H1 (cell line): ENCODE measurements around the gene TBPL2. TPM values are rescaled to one million over a fixed set of nuclear protein-coding genes. Genes with fewer than 3 reads are reported as not detected.

ENCODE experiments used
- CTCF ChIA-PET: fragments of 300-600 bp; sonication (Branson Sonifier 250); formaldehyde crosslinking; loops from one replicate; lab custom pipeline; 2021; ENCODE audit not compliant: partially characterized antibody; lab: Charles Lee
- POLR2A ChIA-PET: fragments of 300-600 bp; sonication (Branson Sonifier 250); formaldehyde crosslinking; loops from one replicate; lab custom pipeline; 2021; ENCODE audit warnings: inconsistent platforms; ENCODE audit not compliant: partially characterized antibody; lab: Charles Lee
- DNase-seq, 2 experiments: peaks; one replicate each; pipeline versions ENCODE4 v3.0.0 to v3.0.0-alpha.2; 2010 to 2022; ENCODE audit warnings: low spot score in 2 of 2, low read depth in 1 of 2, mixed read lengths in 1 of 2
- FAIRE-seq: peaks from 2 replicates; lab custom pipeline; 2011; peaks lifted over from hg19 to GRCh38; lab: Jason Lieb, UNC
- H2AFZ ChIP-seq: 2 replicates; pipeline ENCODE4 v1.8.1; 2012; ENCODE audit warnings: low read length, inconsistent platforms
- H2AK5ac ChIP-seq: 2 replicates; pipeline ENCODE4 v1.6.1; 2013; ENCODE audit warnings: low read depth, low read length
- H2BK120ac ChIP-seq: replicated peaks from 2 replicates; pipeline ENCODE3; 2013; ENCODE audit warnings: low read depth, low read length, inconsistent platforms
- H2BK12ac ChIP-seq: 2 replicates; pipeline ENCODE4 v1.6.1; 2013; ENCODE audit warnings: low read depth, low read length
- H2BK15ac ChIP-seq: 2 replicates; pipeline ENCODE4 v1.6.1; 2013; ENCODE audit warnings: low read length
- H2BK20ac ChIP-seq: 2 replicates; pipeline ENCODE4 v1.6.1; 2013; ENCODE audit warnings: low read length
- H2BK5ac ChIP-seq: 2 replicates; pipeline ENCODE4 v1.6.1; 2013; ENCODE audit warnings: low read depth, low read length
- H3K14ac ChIP-seq: 2 replicates; pipeline ENCODE4 v1.6.1; 2013; ENCODE audit warnings: inconsistent platforms; ENCODE audit not compliant: insufficient read length
- H3K18ac ChIP-seq: 2 replicates; pipeline ENCODE4 v1.6.1; 2013; ENCODE audit warnings: low read length; ENCODE audit errors: extremely low read depth
- H3K23ac ChIP-seq: 2 replicates; pipeline ENCODE4 v1.6.1; 2013; ENCODE audit warnings: inconsistent platforms; ENCODE audit not compliant: insufficient read length
- H3K23me2 ChIP-seq: 2 replicates; pipeline ENCODE4 v1.6.1; 2013; ENCODE audit warnings: low read depth, low read length
- H3K27ac ChIP-seq: 2 replicates; pipeline ENCODE4 v1.6.1; 2011; ENCODE audit warnings: low read depth, low read length, inconsistent platforms
- H3K27me3 ChIP-seq, 4 experiments: replicated peaks in 1 of 4; 1 replicate in 1 of 4; 2 replicates in 3 of 4; pipeline versions ENCODE4 v1.6.1 to v1.8.1; 2011 to 2013; ENCODE audit warnings: low read length in 3 of 4, mild to moderate bottlenecking in 3 of 4, inconsistent platforms in 2 of 4, mixed read lengths in 2 of 4, moderate library complexity in 1 of 4; ENCODE audit not compliant: control insufficient read depth in 3 of 4, insufficient read depth in 3 of 4; ENCODE audit errors: extremely low read depth in 1 of 4
- H3K36me3 ChIP-seq, 4 experiments: 2 replicates each; pipeline versions ENCODE4 v1.6.1 to v1.8.1; 2011 to 2013; ENCODE audit warnings: mild to moderate bottlenecking in 4 of 4, low read length in 3 of 4, moderate library complexity in 2 of 4, control low read depth in 1 of 4, inconsistent platforms in 1 of 4; ENCODE audit not compliant: insufficient read depth in 4 of 4, control insufficient read depth in 2 of 4
- H3K4ac ChIP-seq: replicated peaks from 2 replicates; pipeline ENCODE3; 2013; ENCODE audit warnings: low read length, low read depth, mixed read lengths, inconsistent platforms; ENCODE audit not compliant: insufficient read length
- H3K4me1 ChIP-seq, 4 experiments: replicated peaks in 1 of 4; 1 replicate in 1 of 4; 2 replicates in 3 of 4; pipeline versions ENCODE4 v1.6.1 to v1.8.1; 2011 to 2013; ENCODE audit warnings: low read length in 3 of 4, inconsistent platforms in 2 of 4, mixed read lengths in 1 of 4; ENCODE audit not compliant: insufficient read depth in 4 of 4, control insufficient read depth in 3 of 4
- H3K4me2 ChIP-seq, 2 experiments: 2 replicates each; pipeline versions ENCODE4 v1.6.1 to v1.8.1; 2011 to 2013; ENCODE audit warnings: low read depth in 2 of 2, low read length in 2 of 2, control low read depth in 1 of 2, inconsistent platforms in 1 of 2, mild to moderate bottlenecking in 1 of 2; ENCODE audit not compliant: insufficient read depth in 1 of 2
- H3K4me3 ChIP-seq, 4 experiments: fragments of 200-600, 300-600 bp in 1 of 4; sonication (generic), shearing (Covaris generic), sonication (Bioruptor Twin) in 1 of 4; 2 replicates each; pipeline versions ENCODE4 v1.5.1 to v1.8.1; 2011 to 2016; ENCODE audit warnings: low read length in 4 of 4, low read depth in 3 of 4, control low read depth in 2 of 4, inconsistent platforms in 2 of 4, mild to moderate bottlenecking in 2 of 4, mixed read lengths in 1 of 4, moderate library complexity in 1 of 4; ENCODE audit not compliant: insufficient read depth in 2 of 4; ENCODE audit errors: extremely low read depth in 1 of 4
- H3K56ac ChIP-seq: replicated peaks from 2 replicates; pipeline ENCODE3; 2013; ENCODE audit warnings: low read depth, mild to moderate bottlenecking, mixed read lengths, low read length, inconsistent platforms; ENCODE audit not compliant: insufficient read length
- H3K79me1 ChIP-seq: 2 replicates; pipeline ENCODE4 v1.6.1; 2013; ENCODE audit warnings: low read depth, low read length, control low read depth
- H3K79me2 ChIP-seq, 2 experiments: 2 replicates each; pipeline versions ENCODE4 v1.6.1 to v1.8.1; 2012 to 2013; ENCODE audit warnings: low read length in 2 of 2, mild to moderate bottlenecking in 2 of 2, inconsistent platforms in 1 of 2; ENCODE audit not compliant: insufficient read depth in 2 of 2, control insufficient read depth in 1 of 2
- H3K9ac ChIP-seq, 4 experiments: replicated peaks in 1 of 4; 1 replicate in 1 of 4; 2 replicates in 3 of 4; pipeline versions ENCODE4 v1.6.1 to v1.8.1; 2011 to 2013; ENCODE audit warnings: low read depth in 3 of 4, low read length in 3 of 4, control low read depth in 2 of 4, mild to moderate bottlenecking in 2 of 4, moderate library complexity in 2 of 4, inconsistent platforms in 1 of 4; ENCODE audit errors: extremely low read depth in 1 of 4
- H3K9me3 ChIP-seq, 2 experiments: 2 replicates each; pipeline versions ENCODE4 v1.6.1 to v1.8.1; 2012 to 2013; ENCODE audit warnings: mild to moderate bottlenecking in 2 of 2, moderate library complexity in 2 of 2, control low read depth in 1 of 2, inconsistent platforms in 1 of 2, low read depth in 1 of 2, low read length in 1 of 2, mixed read lengths in 1 of 2; ENCODE audit not compliant: insufficient read depth in 2 of 2
- H4K20me1 ChIP-seq, 2 experiments: replicated peaks in 1 of 2; 2 replicates each; pipeline versions ENCODE3 to v1.8.1; 2011 to 2013; ENCODE audit warnings: inconsistent platforms in 2 of 2, low read length in 2 of 2, mild to moderate bottlenecking in 1 of 2; ENCODE audit not compliant: insufficient read depth in 2 of 2, control insufficient read depth in 1 of 2
- H4K5ac ChIP-seq: 2 replicates; pipeline ENCODE4 v1.6.1; 2013; ENCODE audit warnings: low read length, low read depth, mixed read lengths, inconsistent platforms; ENCODE audit not compliant: insufficient read length
- H4K8ac ChIP-seq: 2 replicates; pipeline ENCODE4 v1.8.0; 2013; ENCODE audit warnings: mild to moderate bottlenecking, moderate library complexity, low read length, inconsistent platforms; ENCODE audit not compliant: insufficient read depth; ENCODE audit errors: extremely low read depth
- H4K91ac ChIP-seq: replicated peaks from 2 replicates; pipeline ENCODE3; 2013; ENCODE audit warnings: low read length, mixed read lengths, inconsistent platforms; ENCODE audit not compliant: insufficient read length
- SP4 ChIP-seq: IDR thresholded peaks from 2 replicates; pipeline ENCODE4 v1.6.1; 2012; ENCODE audit warnings: low read length, inconsistent platforms
- WGBS, 2 experiments: shearing (Covaris generic) in 1 of 2; methylation state at CpG; one replicate each; pipeline versions ENCODE4 v1.1.6 to v1.1.7; 2013 to 2015; ENCODE audit warnings: low lambda C conversion rate in 2 of 2, mixed read lengths in 2 of 2, inconsistent platforms in 1 of 2, low coverage in 1 of 2, missing lambda C conversion rate in 1 of 2; ENCODE audit not compliant: insufficient replicate concordance in 2 of 2, insufficient coverage in 1 of 2, insufficient read length in 1 of 2; ENCODE audit errors: extremely low coverage in 1 of 2, missing lambda C conversion rate in 1 of 2; 5-methylcytosine and 5-hydroxymethylcytosine counted together
- polyA plus RNA-seq, 7 experiments: library from polyadenylated mRNA; depleted of rRNA in 3 of 7; stranded (reverse) in 5 of 7; unstranded in 2 of 7; fragments of >200 nt in 5 of 7; fragments of 200-250 nt in 2 of 7; gene quantifications; 1 replicate in 5 of 7; 2 replicates in 1 of 7; 4 replicates in 1 of 7; pipeline versions ENCODE4 v1.2.1 to v1.2.3, GENCODE V29; 2011 to 2013; ENCODE audit warnings: missing spikeins in 2 of 7, mixed read lengths in 2 of 7
- total RNA-seq: library from RNA; stranded (reverse); fragmentation: NEBNext Ultra II Directional; extraction: Animal tissue kit (Norgen Biotek cat#: 25700); gene quantifications from 2 replicates; pipeline ENCODE4 v1.2.1, GENCODE V29; 2021

The TBPL2 gene
- total and polyA plus RNA-seq, 2 of the 8 experiments (the other 6 are each of a cell fraction or from before 2014, with no cell fraction given) = 0.03 TPM; not detected in 1

DNA sequence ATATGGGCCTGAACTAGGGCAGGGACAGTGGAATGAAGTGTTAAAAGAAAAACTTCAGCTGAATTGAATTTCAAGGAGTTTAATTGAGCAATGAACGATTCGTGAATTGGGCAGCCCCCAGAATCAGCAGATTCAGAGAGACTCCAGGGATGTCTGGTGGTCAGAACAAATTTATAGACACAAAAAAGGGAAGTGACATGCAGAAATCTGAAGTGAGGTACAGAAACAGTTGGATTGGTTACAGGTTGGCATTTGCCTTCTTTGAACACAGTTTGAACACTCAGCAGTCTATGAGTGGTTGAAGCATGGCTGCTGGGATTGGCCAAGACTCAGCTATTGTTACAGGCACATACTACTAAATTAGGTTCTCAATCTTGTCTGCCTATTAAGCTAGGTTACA lies 9.7 kb upstream of the TBPL2 start:
- DNase-seq (peak in 1 of 2 experiments; percentile 7), FAIRE-seq (no peak)
- Histone ChIP-seq H3K79me1 (no peaks in the 10 kb centered on the region), H3K4me3 (no peak overlapping the region), H3K36me3 (no peaks in the 10 kb centered on the region), H2BK5ac (no peak overlapping the region), H2BK120ac (no peak overlapping the region), H2BK12ac (no peak overlapping the region), H3K4me2 (no peak overlapping the region), H2AFZ (no peak overlapping the region), H3K14ac (no peak overlapping the region), H3K9ac (no peak overlapping the region), H4K5ac (no peak overlapping the region), H3K9me3 (no peaks in the 10 kb centered on the region), H3K79me2 (no peaks in the 10 kb centered on the region), H3K23ac (no peak overlapping the region), H2AK5ac (no peak overlapping the region), H2BK15ac (no peak overlapping the region), H2BK20ac (no peak overlapping the region), H3K27ac (no peak overlapping the region), H4K91ac (no peak overlapping the region), H3K27me3 (no peaks in the 10 kb centered on the region), H4K20me1 (no peaks in the 10 kb centered on the region), H3K56ac (no peak overlapping the region), H4K8ac (no peak overlapping the region), H3K4ac (no peak overlapping the region), H3K4me1 (peaks cover 0 to 7% (median 2%) of the 10 kb centered on the region in 4 experiments; a peak in 3 of 7 replicates), H3K18ac (no peak overlapping the region), H3K23me2 (no peaks in the 10 kb centered on the region)
- POLR2A ChIA-PET = no interaction called here
- CTCF ChIA-PET = interaction anchor here (0.8 to 1.5 kb wide), 4 partner anchors 12 to 890 kb away, joined by 3 to 4 read pairs (median 4); no protein-coding TSS in a partner anchor
- 100% methylated on average over 2 of the region's 2 CpGs; no CpG with 5 or more reads in 1 of the 2 experiments for WGBS, 2 experiments
- no peak for TF ChIP-seq SP4
